GM10248 (cell line): ENCODE results near the gene FRMD1.

Experiments
- CTCF ChIA-PET: fragments of 300-600 bp; sonication (Branson Sonifier 250); formaldehyde crosslinking; extraction: SDS; loops from one replicate; lab custom pipeline; 2021; ENCODE audit warnings: antibody characterized with exemption; lab: Yijun Ruan, JAX
- POLR2A ChIA-PET: fragments of 350-650 bp; sonication (Branson Sonifier 250); formaldehyde crosslinking; extraction: SDS; loops from one replicate; lab custom pipeline; 2020; ENCODE audit warnings: antibody characterized with exemption; lab: Yijun Ruan, JAX
- DNase-seq: peaks from one replicate; pipeline ENCODE4 v3.0.0; 2012; ENCODE audit errors: extremely low spot score
- CTCF ChIP-seq: IDR thresholded peaks from 2 replicates; pipeline ENCODE4 v1.5.1; 2012; ENCODE audit warnings: mild to moderate bottlenecking, low read depth; ENCODE audit errors: extremely low read depth, missing control alignments, control extremely low read depth

Gene FRMD1

DNA sequence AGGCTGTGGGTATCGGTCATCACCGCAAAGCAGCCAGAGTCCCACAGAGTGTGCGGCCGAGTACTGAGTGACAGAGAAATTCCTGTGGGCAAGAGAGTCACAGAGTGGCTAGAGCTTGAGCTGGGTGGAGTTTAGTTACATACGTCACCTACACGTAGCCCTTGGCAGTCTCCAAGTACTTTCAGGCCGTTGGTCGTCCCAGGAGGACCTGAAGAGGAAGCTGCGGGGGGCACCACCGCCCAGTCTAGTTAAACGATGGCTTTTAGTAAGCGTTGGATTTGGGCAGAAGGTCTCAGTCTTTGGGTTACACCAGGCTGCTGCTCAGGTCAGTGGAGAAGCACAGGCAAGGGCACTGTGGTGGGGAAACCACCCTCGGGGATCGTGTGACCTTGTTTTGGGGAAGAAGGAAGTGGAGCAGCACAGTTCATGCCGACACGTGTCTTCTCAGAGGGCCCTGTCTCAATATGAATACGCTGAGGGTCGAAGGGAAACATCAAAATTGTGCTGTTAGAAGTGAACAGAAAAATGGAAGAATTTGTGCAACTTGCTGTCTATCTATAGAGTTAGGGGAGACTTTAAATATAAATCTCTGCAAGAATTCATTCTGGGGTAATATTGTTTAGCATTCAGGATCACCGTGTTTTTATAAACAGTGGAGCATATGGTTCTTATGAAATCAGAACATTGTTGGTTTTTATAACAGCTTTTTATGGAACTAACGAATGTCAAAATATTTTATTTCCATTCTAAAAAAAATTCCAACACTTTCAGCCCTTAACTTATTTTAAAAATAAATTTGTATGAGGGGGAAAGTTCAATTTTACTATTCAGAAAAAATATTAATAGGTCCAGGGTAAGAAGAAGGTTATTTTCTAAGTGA, 52.9 kb downstream of the FRMD1 start:
- no peak for TF ChIP-seq CTCF
- ChIA-PET CTCF (no interaction called here), POLR2A (no interaction called here)
- no peak for DNase-seq

- DNase-seq: no peak
- POLR2A ChIA-PET: no interaction called here
- CTCF ChIA-PET: interaction anchor here (1.9 kb wide), 1 partner anchor 12 kb away, joined by 4 read pairs; no protein-coding TSS in a partner anchor
- no peak for TF ChIP-seq CTCF
These were observed 54.0 kb downstream of the FRMD1 start for GRCh38 chr6:168024951-168025510.

DNA sequence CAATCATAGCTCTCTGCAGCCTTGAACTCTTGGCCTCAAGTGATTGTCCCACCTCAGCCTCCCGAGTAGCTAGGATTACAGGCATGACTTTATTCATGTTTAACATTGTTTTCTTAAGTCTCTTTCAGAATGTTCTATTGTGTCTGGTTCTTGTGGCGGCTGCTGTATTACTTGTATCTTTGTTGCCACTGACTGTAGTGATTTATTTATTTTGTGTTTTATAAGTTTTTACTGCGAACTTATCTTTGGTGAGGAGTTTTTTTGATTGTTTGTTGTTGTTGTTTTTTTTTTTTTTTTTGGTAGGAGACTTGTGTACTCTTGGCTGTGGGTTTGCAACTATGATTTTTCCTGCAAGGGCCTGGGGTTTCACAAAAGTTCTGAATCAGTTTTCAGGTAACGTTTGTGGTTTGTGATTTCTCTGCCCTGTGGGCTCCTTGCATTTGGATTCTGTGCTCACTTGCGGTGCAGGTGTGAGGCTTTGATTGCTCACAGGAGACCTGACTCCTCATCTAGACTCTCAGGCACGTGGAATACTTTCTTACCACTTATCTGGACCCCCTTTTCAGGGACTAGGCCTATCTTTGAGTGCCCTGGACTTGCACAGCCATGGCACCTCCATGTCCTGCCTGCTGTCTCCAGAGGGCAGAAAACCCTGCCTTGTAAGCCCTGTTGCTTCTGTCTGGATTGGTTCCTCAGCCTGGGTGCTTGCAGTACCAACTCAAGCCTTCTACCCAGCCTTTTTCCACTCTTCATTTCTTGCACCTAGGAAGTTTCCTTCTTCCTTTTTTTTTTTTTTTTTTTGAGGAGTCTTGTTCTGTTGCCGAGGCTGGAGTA, 56.3 kb downstream of the FRMD1 start:
- CTCF ChIA-PET: interaction anchor here (1.9 kb wide), 1 partner anchor 9 kb away, joined by 4 read pairs; no protein-coding TSS in a partner anchor
- POLR2A ChIA-PET: no interaction called here
- no peak for DNase-seq
- TF ChIP-seq CTCF: no peak

DNA sequence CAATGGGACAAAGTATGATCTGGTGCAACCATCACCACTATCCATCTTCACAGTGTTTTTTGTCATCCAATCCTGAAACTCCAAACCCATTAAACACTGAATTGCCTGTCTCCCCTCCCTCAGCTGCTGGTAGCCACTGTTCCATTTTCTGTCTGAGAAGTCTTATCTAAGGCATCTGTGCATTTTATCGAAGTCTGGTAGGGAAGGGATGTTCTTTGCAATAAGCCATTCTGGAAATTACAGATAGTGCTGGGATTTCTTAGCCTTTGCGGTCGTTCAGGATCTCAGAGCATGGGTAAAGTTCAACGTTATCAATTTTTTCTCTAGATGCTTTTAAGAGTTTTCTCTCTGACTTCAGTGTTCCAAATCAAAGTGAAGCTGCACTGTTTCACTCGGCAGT, 57.4 kb downstream of the FRMD1 start:
- TF ChIP-seq CTCF: no peak
- ChIA-PET CTCF (no interaction called here), POLR2A (no interaction called here)
- no peak for DNase-seq

DNA sequence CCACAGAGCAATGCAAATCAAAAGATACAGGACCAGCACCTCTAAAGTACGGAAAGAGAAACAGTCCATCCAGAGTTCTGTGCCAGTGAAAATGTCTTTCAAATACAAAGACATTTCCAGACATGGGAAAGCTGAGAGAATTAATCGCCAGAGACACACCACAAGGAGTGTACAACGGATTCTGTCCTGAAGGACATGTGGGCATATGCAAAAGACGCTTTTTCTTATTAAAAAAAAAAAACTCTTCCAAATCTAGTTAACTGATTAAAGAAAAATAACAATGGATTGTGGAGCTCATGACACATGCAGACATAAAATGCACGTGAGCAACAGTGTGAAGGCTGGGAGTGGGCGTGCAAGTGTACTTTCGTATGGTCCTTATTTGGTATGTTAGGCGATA, 58.8 kb downstream of the FRMD1 start:
- POLR2A ChIA-PET: no interaction called here
- no peak for DNase-seq
- CTCF ChIA-PET: interaction anchor here (0.7 kb wide), 1 partner anchor 11 kb away, joined by 4 read pairs; no protein-coding TSS in a partner anchor
- no peak for TF ChIP-seq CTCF

DNA sequence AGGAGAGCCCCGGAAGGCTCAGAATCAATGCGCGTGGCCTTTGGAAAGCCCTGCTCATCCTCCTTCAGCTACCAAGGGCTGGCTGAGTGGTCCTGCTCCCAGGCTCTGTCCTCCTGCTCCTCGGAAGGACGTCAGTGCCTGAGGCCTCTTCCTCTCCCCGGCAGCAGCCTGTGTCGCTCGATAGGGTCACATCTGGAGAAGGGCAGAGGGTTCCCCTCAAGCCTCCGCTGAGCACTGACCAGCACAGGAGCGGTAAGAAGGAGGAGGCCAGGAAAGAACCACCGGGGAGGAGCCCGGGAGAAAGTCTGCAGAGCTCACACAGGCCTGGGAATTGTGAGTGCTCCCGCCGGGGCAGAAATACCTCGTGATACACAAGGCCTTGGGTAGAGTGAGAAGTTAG, 60.3 kb downstream of the FRMD1 start:
- CTCF ChIA-PET: no interaction called here
- no peak for TF ChIP-seq CTCF
- DNase-seq: no peak
- POLR2A ChIA-PET: no interaction called here
